ENCODE data around the gene RASSF8. TPM values are rescaled to one million over a fixed set of nuclear protein-coding genes. Genes with fewer than 3 reads are reported as not detected.
"Not testable (repeated sequence)": the region's sequence is repeated elsewhere in the genome, so short reads cannot be mapped to it uniquely, and the experiment has no call there.

Gene RASSF8
- total RNA-seq, 3 donors from 2014 or later (not counting 1 experiment from before 2014, with no cell fraction given) = 0.35 to 1.3 (median 1.2) TPM

DNA sequence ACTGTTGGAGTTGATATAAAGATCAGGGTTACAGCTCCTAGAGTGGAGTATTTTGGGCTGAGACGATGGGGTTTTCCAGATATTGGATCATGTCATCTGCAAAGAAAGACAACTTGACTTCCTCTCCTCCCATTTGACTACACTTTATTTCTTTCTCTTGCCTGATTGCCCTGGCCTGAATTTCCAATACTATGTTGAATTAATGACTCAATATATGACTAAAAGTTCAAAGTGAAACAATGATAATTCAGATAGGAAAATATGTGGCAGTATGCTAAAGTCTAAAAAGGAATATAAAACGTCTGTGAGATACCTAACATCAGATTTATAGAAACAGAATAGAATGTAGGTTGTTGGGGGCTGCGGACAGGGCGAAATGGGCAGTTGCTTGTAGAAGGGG is 94.2 kb downstream of the RASSF8 start:
- H3K36me3 ChIP-seq (ENCODE audit: control insufficient read depth, insufficient read depth, low read length) = no peaks in the 10 kb centered on the region
- TF ChIP-seq, protein P1, sequence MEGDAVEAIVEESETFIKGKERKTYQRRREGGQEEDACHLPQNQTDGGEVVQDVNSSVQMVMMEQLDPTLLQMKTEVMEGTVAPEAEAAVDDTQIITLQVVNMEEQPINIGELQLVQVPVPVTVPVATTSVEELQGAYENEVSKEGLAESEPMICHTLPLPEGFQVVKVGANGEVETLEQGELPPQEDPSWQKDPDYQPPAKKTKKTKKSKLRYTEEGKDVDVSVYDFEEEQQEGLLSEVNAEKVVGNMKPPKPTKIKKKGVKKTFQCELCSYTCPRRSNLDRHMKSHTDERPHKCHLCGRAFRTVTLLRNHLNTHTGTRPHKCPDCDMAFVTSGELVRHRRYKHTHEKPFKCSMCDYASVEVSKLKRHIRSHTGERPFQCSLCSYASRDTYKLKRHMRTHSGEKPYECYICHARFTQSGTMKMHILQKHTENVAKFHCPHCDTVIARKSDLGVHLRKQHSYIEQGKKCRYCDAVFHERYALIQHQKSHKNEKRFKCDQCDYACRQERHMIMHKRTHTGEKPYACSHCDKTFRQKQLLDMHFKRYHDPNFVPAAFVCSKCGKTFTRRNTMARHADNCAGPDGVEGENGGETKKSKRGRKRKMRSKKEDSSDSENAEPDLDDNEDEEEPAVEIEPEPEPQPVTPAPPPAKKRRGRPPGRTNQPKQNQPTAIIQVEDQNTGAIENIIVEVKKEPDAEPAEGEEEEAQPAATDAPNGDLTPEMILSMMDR (IDR thresholded peaks at IDR 0.05) = no peak
- no peaks in the 10 kb centered on the region for H3K4me1 Mint-ChIP-seq
- WGBS (ENCODE audit: insufficient coverage) = 75% methylated on average over 3 of the region's 4 CpGs
- no peaks in the 10 kb centered on the region for H3K9me3 ChIP-seq (ENCODE audit: control insufficient read depth, insufficient read depth, low read length)
- H3K36me3 Mint-ChIP-seq = no peaks in the 10 kb centered on the region
- H3K27ac Mint-ChIP-seq = no peak overlapping the region
- no peaks in the 10 kb centered on the region for H3K27me3 ChIP-seq (ENCODE audit: control insufficient read depth, insufficient read depth, low read length)
- H3K9me3 Mint-ChIP-seq = no peaks in the 10 kb centered on the region
- DNase-seq = no peak
- no peaks in the 10 kb centered on the region for H3K4me1 ChIP-seq (ENCODE audit: control insufficient read depth, insufficient read depth, low read length)
- no peak for ATAC-seq
- intact Hi-C loops (cut with micrococcal nuclease) = no loop called here
- no peak overlapping the region for H3K4me3 ChIP-seq (ENCODE audit: low read length)
- H3K27me3 Mint-ChIP-seq (ENCODE audit: low read depth in 2 of 2) = no peaks in the 10 kb centered on the region
- no peak overlapping the region for H3K27ac ChIP-seq (ENCODE audit: low read length)
- no peak overlapping the region for H3K4me3 Mint-ChIP-seq

DNA sequence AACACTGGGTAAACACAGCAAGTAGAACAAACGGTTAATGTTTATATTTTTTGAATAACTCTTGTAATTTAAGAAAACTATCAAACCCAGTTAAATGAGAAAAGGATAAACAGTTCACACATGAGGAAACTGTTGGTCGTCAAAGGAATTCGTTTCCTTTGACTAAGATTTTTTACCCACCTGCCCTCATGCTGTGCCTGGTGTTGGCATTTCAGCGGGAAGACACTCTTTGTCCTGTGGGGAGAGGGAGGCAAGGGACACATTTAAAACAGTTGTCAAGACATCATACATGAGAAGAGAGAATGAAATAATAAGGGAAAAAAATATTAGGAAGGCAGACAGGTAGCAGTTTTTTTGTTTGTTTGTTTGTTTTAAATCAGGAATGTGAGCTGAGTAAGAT is 95.9 kb downstream of the RASSF8 start:
- TF ChIP-seq, protein P1 (IDR thresholded peaks at IDR 0.05) = no peak

DNA sequence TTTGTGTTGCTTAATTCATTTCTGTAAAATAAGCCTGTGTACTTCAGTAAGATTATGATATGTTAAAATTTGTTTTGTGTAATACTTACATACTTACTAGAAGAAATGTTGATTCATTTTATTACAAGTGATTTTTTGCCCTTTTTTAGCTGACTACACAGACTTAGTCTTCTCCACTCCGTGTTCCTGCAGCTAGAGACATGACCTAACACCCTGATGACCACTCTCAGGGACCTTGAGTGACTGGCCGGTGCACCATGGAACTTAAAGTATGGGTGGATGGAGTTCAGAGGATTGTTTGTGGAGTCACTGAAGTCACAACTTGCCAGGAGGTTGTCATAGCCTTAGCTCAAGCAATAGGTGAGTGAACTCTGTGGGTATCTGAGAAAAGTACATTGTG is 96.6 kb downstream of the RASSF8 start:
- 100% methylated on average over 1 of the region's 2 CpGs for WGBS (ENCODE audit: insufficient coverage)
- ATAC-seq = no peak

More for the DNA sequence above, 95.9 kb downstream of the RASSF8 start:
- Mint-ChIP-seq H3K27me3 (ENCODE audit: low read depth in 2 of 2) (no peaks in the 10 kb centered on the region), H3K36me3 (no peaks in the 10 kb centered on the region), H3K4me3 (no peak overlapping the region), H3K4me1 (no peaks in the 10 kb centered on the region), H3K9me3 (no peaks in the 10 kb centered on the region), H3K27ac (no peak overlapping the region)
- DNase-seq = no peak
- WGBS (ENCODE audit: insufficient coverage) = 92% methylated on average over 1 of the region's 4 CpGs
- no peak overlapping the region for H3K27ac ChIP-seq (ENCODE audit: low read length)
- intact Hi-C loops (cut with micrococcal nuclease) = no loop called here
- H3K4me3 ChIP-seq (ENCODE audit: low read length) = no peak overlapping the region
- H3K36me3 ChIP-seq (ENCODE audit: control insufficient read depth, insufficient read depth, low read length) = no peaks in the 10 kb centered on the region
- no peaks in the 10 kb centered on the region for H3K27me3 ChIP-seq (ENCODE audit: control insufficient read depth, insufficient read depth, low read length)
- no peaks in the 10 kb centered on the region for H3K9me3 ChIP-seq (ENCODE audit: control insufficient read depth, insufficient read depth, low read length)
- H3K4me1 ChIP-seq (ENCODE audit: control insufficient read depth, insufficient read depth, low read length) = no peaks in the 10 kb centered on the region
- ATAC-seq = no peak

DNA sequence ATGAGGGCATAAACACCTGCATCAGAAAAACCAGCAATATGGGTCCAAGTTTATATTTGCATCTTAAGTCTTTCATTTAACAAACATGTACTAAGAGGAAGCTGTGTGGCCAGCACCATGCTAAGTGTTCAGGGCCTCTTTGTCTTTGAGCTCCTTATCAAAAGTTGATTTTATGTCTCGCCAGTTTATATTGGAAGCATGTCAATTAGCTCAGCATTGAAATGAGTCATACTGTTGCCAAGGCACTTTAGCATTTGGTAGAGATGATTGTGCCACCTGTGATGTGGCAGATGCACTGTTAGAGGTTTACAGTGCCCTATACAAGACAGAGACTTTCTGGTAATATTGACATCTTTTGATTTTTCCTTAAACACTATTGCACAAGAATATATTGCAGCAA is 97.9 kb downstream of the RASSF8 start:
- TF ChIP-seq, protein P1 (IDR thresholded peaks at IDR 0.05) = no peak
- intact Hi-C loops (cut with micrococcal nuclease) = no loop called here
- H3K36me3 Mint-ChIP-seq = no peaks in the 10 kb centered on the region
- no peaks in the 10 kb centered on the region for H3K4me1 Mint-ChIP-seq
- no peaks in the 10 kb centered on the region for H3K27me3 ChIP-seq (ENCODE audit: control insufficient read depth, insufficient read depth, low read length)
- ATAC-seq (no peak), DNase-seq (no peak)
- 83% methylated on average over 1 of the region's 1 CpG for WGBS (ENCODE audit: insufficient coverage)
- H3K4me3 Mint-ChIP-seq = no peak overlapping the region
- no peak overlapping the region for H3K4me3 ChIP-seq (ENCODE audit: low read length)
- no peaks in the 10 kb centered on the region for H3K9me3 Mint-ChIP-seq
- H3K27me3 Mint-ChIP-seq (ENCODE audit: low read depth in 2 of 2) = no peaks in the 10 kb centered on the region
- no peaks in the 10 kb centered on the region for H3K9me3 ChIP-seq (ENCODE audit: control insufficient read depth, insufficient read depth, low read length)
- no peaks in the 10 kb centered on the region for H3K36me3 ChIP-seq (ENCODE audit: control insufficient read depth, insufficient read depth, low read length)
- no peaks in the 10 kb centered on the region for H3K4me1 ChIP-seq (ENCODE audit: control insufficient read depth, insufficient read depth, low read length)
- no peak overlapping the region for H3K27ac Mint-ChIP-seq
- no peak overlapping the region for H3K27ac ChIP-seq (ENCODE audit: low read length)

More for the DNA sequence above, 96.6 kb downstream of the RASSF8 start:
- Histone ChIP-seq H3K27me3 (ENCODE audit: control insufficient read depth, insufficient read depth, low read length) (no peaks in the 10 kb centered on the region), H3K9me3 (ENCODE audit: control insufficient read depth, insufficient read depth, low read length) (no peaks in the 10 kb centered on the region), H3K27ac (ENCODE audit: low read length) (no peak overlapping the region), H3K4me1 (ENCODE audit: control insufficient read depth, insufficient read depth, low read length) (no peaks in the 10 kb centered on the region), H3K36me3 (ENCODE audit: control insufficient read depth, insufficient read depth, low read length) (no peaks in the 10 kb centered on the region), H3K4me3 (ENCODE audit: low read length) (no peak overlapping the region)
- H3K9me3 Mint-ChIP-seq = no peaks in the 10 kb centered on the region
- H3K4me3 Mint-ChIP-seq = no peak overlapping the region
- no peak for DNase-seq
- H3K4me1 Mint-ChIP-seq = no peaks in the 10 kb centered on the region
- intact Hi-C loops (cut with micrococcal nuclease) = no loop called here
- no peaks in the 10 kb centered on the region for H3K36me3 Mint-ChIP-seq
- TF ChIP-seq, protein P1 (IDR thresholded peaks at IDR 0.05) = no peak
- H3K27ac Mint-ChIP-seq = no peak overlapping the region
- H3K27me3 Mint-ChIP-seq (ENCODE audit: low read depth in 2 of 2) = no peaks in the 10 kb centered on the region

DNA sequence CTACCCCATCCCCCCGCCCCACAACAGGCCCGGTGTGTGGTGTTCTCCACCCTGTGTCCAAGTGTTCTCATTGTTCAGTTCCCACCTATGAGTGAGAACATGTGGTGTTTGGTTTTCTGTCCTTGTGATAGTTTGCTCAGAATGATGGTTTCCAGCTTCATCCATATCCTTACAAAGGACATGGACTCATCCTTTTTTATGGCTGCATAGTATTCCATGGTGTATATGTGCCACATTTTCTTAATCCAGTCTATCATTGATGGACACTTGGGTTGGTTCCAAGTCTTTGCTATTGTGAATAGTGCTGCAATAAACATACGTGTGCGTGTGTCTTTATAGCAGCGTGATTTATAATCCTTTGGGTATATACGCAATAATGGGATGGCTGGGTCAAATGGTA is 98.8 kb downstream of the RASSF8 start:
- H3K27ac ChIP-seq (ENCODE audit: low read length); H3K4me1 ChIP-seq (ENCODE audit: control insufficient read depth, insufficient read depth, low read length); ATAC-seq; H3K4me3 Mint-ChIP-seq; H3K9me3 Mint-ChIP-seq; DNase-seq; H3K4me3 ChIP-seq (ENCODE audit: low read length); H3K27ac Mint-ChIP-seq; H3K27me3 ChIP-seq (ENCODE audit: control insufficient read depth, insufficient read depth, low read length); H3K36me3 ChIP-seq (ENCODE audit: control insufficient read depth, insufficient read depth, low read length); H3K9me3 ChIP-seq (ENCODE audit: control insufficient read depth, insufficient read depth, low read length); H3K4me1 Mint-ChIP-seq; H3K27me3 Mint-ChIP-seq (ENCODE audit: low read depth in 2 of 2); H3K36me3 Mint-ChIP-seq; intact Hi-C loops (cut with micrococcal nuclease): not testable (repeated sequence)
- WGBS (ENCODE audit: insufficient coverage) = no CpG with 5 or more reads among the region's 6 CpGs

All from natural killer cell (primary cell).